ENCODE results near the gene TSNAX. TPM values are rescaled to one million over a fixed set of nuclear protein-coding genes. Genes with fewer than 3 reads are reported as not detected.
"Not testable (repeated sequence)": the region's sequence is repeated elsewhere in the genome, so short reads cannot be mapped to it uniquely, and the experiment has no call there.

TSNAX gene
- total RNA-seq (2014; rRNA removed; shearing (Covaris generic)), result 29.7 and 36.3 TPM in 2 replicates

- peak; percentile 91 for DNase-seq (ENCODE audit: low read depth)
Measured at GRCh38 chr1:231528172-231529029, at the start of gene TSNAX. Gene TSNAX, plus strand, starts transcription at chr1:231528669. Its CDS starts 142 bp downstream, at chr1:231528811.

- DNase-seq (ENCODE audit: low read depth), result no peak
Measured at GRCh38 chr1:231478811-231479210, 49.7 kb upstream of the TSNAX start.

GRCh38 chr1:231480008-231480407 is 48.5 kb upstream of the TSNAX start:
- no peak for DNase-seq (ENCODE audit: low read depth)

- no peak for DNase-seq (ENCODE audit: low read depth)
Measured at GRCh38 chr1:231481289-231481688, 47.2 kb upstream of the TSNAX start.

GRCh38 chr1:231485029-231485784 is 43.3 kb upstream of the TSNAX start:
- peak; percentile 31 for DNase-seq (ENCODE audit: low read depth)

- DNase-seq (ENCODE audit: low read depth), result no peak
Measured at GRCh38 chr1:231487019-231487418, 41.5 kb upstream of the TSNAX start.

- DNase-seq (ENCODE audit: low read depth), result no peak
Measured at GRCh38 chr1:231487910-231488309, 40.6 kb upstream of the TSNAX start.

- peak; percentile 53 for DNase-seq (ENCODE audit: low read depth)
Measured at GRCh38 chr1:231493421-231494185, 34.9 kb upstream of the TSNAX start.

GRCh38 chr1:231494439-231495110 is 33.9 kb upstream of the TSNAX start:
- no peak for DNase-seq (ENCODE audit: low read depth)

- no peak for DNase-seq (ENCODE audit: low read depth)
Measured at GRCh38 chr1:231497629-231498152, 30.8 kb upstream of the TSNAX start.

- DNase-seq (ENCODE audit: low read depth), result no peak
Measured at GRCh38 chr1:231499148-231499763, 29.2 kb upstream of the TSNAX start.

GRCh38 chr1:231500666-231501065 is 27.8 kb upstream of the TSNAX start:
- no peak for DNase-seq (ENCODE audit: low read depth)

GRCh38 chr1:231503168-231503567 is 25.3 kb upstream of the TSNAX start:
- DNase-seq (ENCODE audit: low read depth), result not testable (repeated sequence)

- DNase-seq (ENCODE audit: low read depth), result no peak
Measured at GRCh38 chr1:231507476-231508355, 20.8 kb upstream of the TSNAX start.

- peak; percentile 28 for DNase-seq (ENCODE audit: low read depth)
Measured at GRCh38 chr1:231508497-231508896, 20.0 kb upstream of the TSNAX start.

- no peak for DNase-seq (ENCODE audit: low read depth)
Measured at GRCh38 chr1:231508941-231509340, 19.5 kb upstream of the TSNAX start.

- peak; percentile 92 for DNase-seq (ENCODE audit: low read depth)
Measured at GRCh38 chr1:231512147-231512698, 16.2 kb upstream of the TSNAX start.

- DNase-seq (ENCODE audit: low read depth), result no peak
Measured at GRCh38 chr1:231515748-231516147, 12.7 kb upstream of the TSNAX start.

GRCh38 chr1:231517076-231517475 is 11.4 kb upstream of the TSNAX start:
- peak; percentile 15 for DNase-seq (ENCODE audit: low read depth)
